Spleen (tissue), 11 donors: ENCODE data around the gene ELP2. TPM values are rescaled to one million over a fixed set of nuclear protein-coding genes. Genes with fewer than 3 reads are reported as not detected.

Experiments
- DNase-seq: peaks from one replicate; pipeline ENCODE4 v3.0.0-alpha.2; 2020
- H3K27ac ChIP-seq, 8 donors: fragments of 200-600 bp; sonication (generic) in 7 of 8; 1 replicate in 4 of 8; 2 replicates in 4 of 8; pipeline versions ENCODE4 v1.5.0 to v1.8.0; 2016 to 2021; ENCODE audit warnings: inconsistent platforms in 4 of 8, mild to moderate bottlenecking in 4 of 8, moderate library complexity in 1 of 8
- H3K27me3 ChIP-seq, 7 donors: fragments of 200-600 bp; sonication (generic) in 6 of 7; replicated peaks in 1 of 7; 1 replicate in 4 of 7; 2 replicates in 3 of 7; pipeline versions ENCODE4 v1.5.0 to v1.8.0; 2016 to 2021; ENCODE audit warnings: inconsistent platforms in 3 of 7, mild to moderate bottlenecking in 1 of 7
- H3K36me3 ChIP-seq, 6 donors: fragments of 200-600 bp; sonication (generic) in 5 of 6; 1 replicate in 4 of 6; 2 replicates in 2 of 6; pipeline versions ENCODE4 v1.5.0 to v1.8.0; 2016 to 2021; ENCODE audit warnings: inconsistent platforms in 2 of 6
- H3K4me1 ChIP-seq, 6 donors: fragments of 200-600 bp; sonication (generic) in 5 of 6; 1 replicate in 3 of 6; 2 replicates in 3 of 6; pipeline versions ENCODE4 v1.5.0 to v1.8.0; 2016 to 2021; ENCODE audit warnings: inconsistent platforms in 3 of 6
- H3K4me3 ChIP-seq, 8 donors: fragments of 200-600 bp; sonication (generic) in 7 of 8; 1 replicate in 4 of 8; 2 replicates in 4 of 8; pipeline versions ENCODE4 v1.5.0 to v1.8.0; 2016 to 2021; ENCODE audit warnings: inconsistent platforms in 4 of 8, mild to moderate bottlenecking in 4 of 8, moderate library complexity in 2 of 8
- H3K9me3 ChIP-seq, 8 donors: fragments of 200-600 bp; sonication (generic) in 7 of 8; 1 replicate in 4 of 8; 2 replicates in 4 of 8; pipeline versions ENCODE4 v1.5.0 to v1.8.0; 2016 to 2021; ENCODE audit warnings: inconsistent platforms in 4 of 8
- CTCF ChIP-seq, 11 experiments: fragments of 200-600 bp in 7 of 11; fragments of 450-650 bp in 4 of 11; sonication (generic) in 4 of 11; IDR thresholded peaks in 8 of 11; conservative IDR thresholded peaks in 3 of 11; 1 replicate in 7 of 11; 2 replicates in 4 of 11; pipeline versions ENCODE4 v1.4.0 to v1.8.0; 2016 to 2021; ENCODE audit warnings: antibody characterized with exemption in 11 of 11, inconsistent platforms in 4 of 11, mild to moderate bottlenecking in 1 of 11
- POLR2A ChIP-seq, 3 donors: fragments of 450-650 bp; IDR thresholded peaks; one replicate each; pipeline ENCODE4 v1.5.1; 2017; ENCODE audit warnings: antibody characterized with exemption in 3 of 3, mild to moderate bottlenecking in 1 of 3
- POLR2AphosphoS5 ChIP-seq, 3 donors: sonication (generic); formaldehyde crosslinking; IDR thresholded peaks; one replicate each; pipeline ENCODE4 v1.5.1; 2017; ENCODE audit warnings: antibody characterized with exemption in 3 of 3
- WGBS, 5 donors: extraction: QIAGEN DNeasy Blood & Tissue Kit in 3 of 5; methylation state at CpG; one replicate each; pipeline versions ENCODE4 v1.1.5 to v1.1.7; 2013 to 2018; 5-methylcytosine and 5-hydroxymethylcytosine counted together
- intact Hi-C: fragments of 100-400 bp; cut with DNase I; formaldehyde crosslinking; loops from one replicate; pipeline ENCODE4 v1.15.0; 2023; ENCODE audit warnings: low total_unique reads
- polyA plus RNA-seq, 3 donors: library from polyadenylated mRNA; stranded (reverse); fragments of 200-250 nt; gene quantifications; one replicate each; pipeline ENCODE4 v1.2.1, GENCODE V29; 2013
- total RNA-seq, 7 donors: library from RNA; depleted of rRNA in 3 of 7; stranded (reverse); fragments of >200 nt in 3 of 7; fragmentation: NEBNext Ultra II Directional in 4 of 7; extraction: Animal tissue kit (Norgen Biotek cat#: 25700) in 4 of 7; gene quantifications; one replicate each; pipeline versions ENCODE4 v1.1.0 to v1.2.1, GENCODE V29; 2016 to 2021
- donor health status: healthy with polysubstance abuse.
- donor health status: DM: no; HTN: no; CAD: no; lungs with moderate emphysema.
- donor health status: DM: no; HTN: no; CAD: no.
- donor health status: Bipolar disorder and iron deficiency.
- donor health status: healthy.
- donor health status: DM: no; HTN: no; CAD: no.
- donor health status: DM: yes; HTN: yes; CAD: no.

ELP2 gene
- total and polyA plus RNA-seq, 10 donors = 45.7 to 99.7 (median 72.6) TPM

GRCh38 chr18:36157441-36157840 is 27.7 kb downstream of the ELP2 start:
- Histone ChIP-seq H3K4me1 (peaks cover 0 to 10% (median 0%) of the 10 kb centered on the region in 6 donors), H3K9me3 (no peaks in the 10 kb centered on the region), H3K4me3 (no peak overlapping the region), H3K27ac (no peak overlapping the region), H3K27me3 (no peaks in the 10 kb centered on the region), H3K36me3 (peaks cover 8 to 100% (median 79%) of the 10 kb centered on the region in 6 donors)
- TF ChIP-seq CTCF (IDR thresholded peaks at IDR 0.05 in 8 of 11, conservative IDR thresholded peaks at IDR 0.05 in 3 of 11) (no peak), POLR2AphosphoS5 (IDR thresholded peaks at IDR 0.05) (no peak), POLR2A (IDR thresholded peaks at IDR 0.05) (no peak)
- no peak for DNase-seq
- intact Hi-C loops = no loop called here

GRCh38 chr18:36158266-36158867 is 28.7 kb downstream of the ELP2 start:
- DNase-seq = no peak
- no peaks in the 10 kb centered on the region for H3K9me3 ChIP-seq
- WGBS, 5 donors = 65 to 78% (median 76%) methylated on average over 5 of the region's 5 CpGs
- intact Hi-C loops = no loop called here
- H3K27me3 ChIP-seq = no peaks in the 10 kb centered on the region
- H3K4me3 ChIP-seq = no peak overlapping the region
- H3K36me3 ChIP-seq = peaks cover 6 to 100% (median 76%) of the 10 kb centered on the region in 6 donors
- no peak overlapping the region for H3K27ac ChIP-seq
- peaks cover 0 to 10% (median 0%) of the 10 kb centered on the region in 6 donors for H3K4me1 ChIP-seq
- TF ChIP-seq POLR2AphosphoS5 (IDR thresholded peaks at IDR 0.05) = no peak
- no peak for TF ChIP-seq POLR2A (IDR thresholded peaks at IDR 0.05)
- no peak for TF ChIP-seq CTCF (IDR thresholded peaks at IDR 0.05 in 8 of 11, conservative IDR thresholded peaks at IDR 0.05 in 3 of 11)

GRCh38 chr18:36160959-36161371 is 31.3 kb downstream of the ELP2 start:
- Histone ChIP-seq H3K27ac (no peak overlapping the region), H3K4me3 (no peak overlapping the region), H3K27me3 (no peaks in the 10 kb centered on the region), H3K36me3 (peaks cover 6 to 100% (median 87%) of the 10 kb centered on the region in 6 donors), H3K4me1 (peaks cover 0 to 10% (median 0%) of the 10 kb centered on the region in 6 donors), H3K9me3 (no peaks in the 10 kb centered on the region)
- no peak for DNase-seq
- TF ChIP-seq CTCF (IDR thresholded peaks at IDR 0.05 in 8 of 11, conservative IDR thresholded peaks at IDR 0.05 in 3 of 11) (no peak), POLR2A (IDR thresholded peaks at IDR 0.05) (no peak), POLR2AphosphoS5 (IDR thresholded peaks at IDR 0.05) (no peak)
- intact Hi-C loops = no loop called here
- WGBS, 5 donors = 79 to 86% (median 84%) methylated on average over 4 of the region's 4 CpGs

DNA sequence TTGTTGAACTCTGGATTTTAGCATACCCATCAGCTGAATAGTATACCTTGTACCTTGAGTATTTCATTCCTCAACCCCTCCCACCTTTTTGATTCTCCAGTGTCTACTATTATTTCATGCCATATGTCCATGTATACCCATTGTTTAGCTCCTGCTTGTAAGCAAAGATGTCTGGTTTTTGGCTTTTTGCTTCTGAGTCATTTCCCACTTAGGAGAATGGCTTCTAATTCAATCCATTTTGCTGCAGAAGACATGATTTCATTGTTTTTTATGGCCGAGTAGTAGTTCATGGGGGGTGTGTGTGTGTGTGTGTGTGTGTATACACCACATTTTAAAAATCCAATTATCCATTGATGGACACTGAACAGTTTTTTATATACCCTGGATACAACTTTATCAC is 33.3 kb downstream of the ELP2 start:
- Histone ChIP-seq H3K9me3 (no peaks in the 10 kb centered on the region), H3K4me3 (no peak overlapping the region), H3K4me1 (peaks cover 0 to 10% (median 0%) of the 10 kb centered on the region in 6 donors), H3K36me3 (peaks cover 7 to 100% (median 82%) of the 10 kb centered on the region in 6 donors), H3K27ac (no peak overlapping the region), H3K27me3 (no peaks in the 10 kb centered on the region)
- intact Hi-C loops = no loop called here
- TF ChIP-seq POLR2A (IDR thresholded peaks at IDR 0.05) = no peak
- no peak for TF ChIP-seq POLR2AphosphoS5 (IDR thresholded peaks at IDR 0.05)
- no peak for TF ChIP-seq CTCF (IDR thresholded peaks at IDR 0.05 in 8 of 11, conservative IDR thresholded peaks at IDR 0.05 in 3 of 11)
- DNase-seq = no peak
- 75 to 96% (median 89%) methylated on average over 1 of the region's 1 CpG for WGBS, 5 donors
